NCI-H510A (cell line): ENCODE data around the gene HS3ST3A1.
"Not testable (repeated sequence)": the region's sequence is repeated elsewhere in the genome, so short reads cannot be mapped to it uniquely, and the experiment has no call there.

Experiments
- DNase-seq: peaks from one replicate; lab custom pipeline; 2025; lab: John Stamatoyannopoulos, UW

HS3ST3A1 gene

GRCh38 chr17:13538841-13539411 lies 62.8 kb downstream of the HS3ST3A1 start:
- DNase-seq, result no peak

- no peak for DNase-seq
Measured at GRCh38 chr17:13537871-13538643, 63.7 kb downstream of the HS3ST3A1 start.

GRCh38 chr17:13537167-13537731 lies 64.5 kb downstream of the HS3ST3A1 start:
- no peak for DNase-seq

GRCh38 chr17:13534946-13535345 lies 66.8 kb downstream of the HS3ST3A1 start:
- no peak for DNase-seq

- DNase-seq, result no peak
Measured at GRCh38 chr17:13531721-13532120, 70.0 kb downstream of the HS3ST3A1 start.

- DNase-seq, result no peak
Measured at GRCh38 chr17:13525876-13526275, 75.9 kb downstream of the HS3ST3A1 start.

- DNase-seq, result no peak
Measured at GRCh38 chr17:13523164-13523563, 78.6 kb downstream of the HS3ST3A1 start.

- no peak for DNase-seq
Measured at GRCh38 chr17:13522749-13523148, 79.0 kb downstream of the HS3ST3A1 start.

- no peak for DNase-seq
Measured at GRCh38 chr17:13521784-13522183, 79.9 kb downstream of the HS3ST3A1 start.

- DNase-seq, result no peak
Measured at GRCh38 chr17:13520899-13521572, 80.7 kb downstream of the HS3ST3A1 start.

GRCh38 chr17:13518261-13519000 lies 83.3 kb downstream of the HS3ST3A1 start:
- DNase-seq, result no peak

- DNase-seq, result no peak
Measured at GRCh38 chr17:13513039-13513405, 88.7 kb downstream of the HS3ST3A1 start.

- DNase-seq, result no peak
Measured at GRCh38 chr17:13510062-13510461, 91.7 kb downstream of the HS3ST3A1 start.

- DNase-seq, result no peak
Measured at GRCh38 chr17:13509527-13509926, 92.2 kb downstream of the HS3ST3A1 start.

GRCh38 chr17:13508896-13509295 lies 92.8 kb downstream of the HS3ST3A1 start:
- DNase-seq, result no peak

GRCh38 chr17:13503526-13503925 lies 98.2 kb downstream of the HS3ST3A1 start:
- DNase-seq, result no peak

- no peak for DNase-seq
Measured at GRCh38 chr17:13502263-13502662, 99.5 kb downstream of the HS3ST3A1 start.

- DNase-seq, result no peak
Measured at GRCh38 chr17:13500947-13501346, 100.8 kb downstream of the HS3ST3A1 start.

- DNase-seq, result no peak
Measured at GRCh38 chr17:13498184-13498583, 103.5 kb downstream of the HS3ST3A1 start.

GRCh38 chr17:13496553-13497056 lies 105.1 kb downstream of the HS3ST3A1 start:
- not testable (repeated sequence) for DNase-seq

GRCh38 chr17:13495423-13495822 lies 106.3 kb downstream of the HS3ST3A1 start:
- DNase-seq, result no peak

GRCh38 chr17:13492737-13493122 lies 109.0 kb downstream of the HS3ST3A1 start:
- DNase-seq, result no peak
